GM23338 (cell line): Measurements from ENCODE around the gene FAM76B.

ENCODE experiments used
- CTCF ChIP-seq, 2 experiments: fragments of 200-600 bp in 1 of 2; sonication (generic) in 1 of 2; conservative IDR thresholded peaks; 2 replicates each; pipeline versions ENCODE4 v1.5.1 to v1.6.1; 2016 to 2017; ENCODE audit warnings: antibody characterized with exemption in 2 of 2, low read depth in 2 of 2, mild to moderate bottlenecking in 2 of 2, moderate library complexity in 1 of 2
- EZH2 ChIP-seq: fragments of 200-600 bp; sonication (generic); IDR thresholded peaks from one replicate; pipeline ENCODE4 v1.8.0; 2017; ENCODE audit warnings: antibody characterized with exemption, mild to moderate bottlenecking, low read depth; ENCODE audit not compliant: unreplicated experiment

GRCh38 chr11:95732930-95733602 lies 56.5 kb downstream of the FAM76B start:
- TF ChIP-seq EZH2 (no peak), CTCF (conservative IDR thresholded peaks at IDR 0.05; ENCODE audit: low read depth in 2 of 2) (no peak)
